Naive thymus-derived CD8-positive, alpha-beta T cell (primary cell): ENCODE measurements around the gene PRR14L. TPM values are rescaled to one million over a fixed set of nuclear protein-coding genes. Genes with fewer than 3 reads are reported as not detected.

ENCODE experiments used
- ATAC-seq, 2 donors: fragments of 150-1000 bp; cut with Tn5 transposase in 1 of 2; sonication (Bioruptor Pico), chemical (Tn5 transposase) in 1 of 2; 1 replicate in 1 of 2; 2 replicates in 1 of 2; pipeline ENCODE4 v1.10.0; 2021; ENCODE audit warnings: mild to moderate bottlenecking in 2 of 2, moderate library complexity in 2 of 2
- POLR2A ChIA-PET: fragments of 350-600 bp; sonication (Branson Sonifier 250); formaldehyde crosslinking; loops from one replicate; lab custom pipeline; 2021; ENCODE audit warnings: antibody characterized with exemption; lab: Charles Lee
- DNase-seq, 10 donors: peaks; one replicate each; pipeline versions ENCODE4 v3.0.0 to v3.0.0-alpha.2; 2020 to 2022
- H3K27ac Mint-ChIP-seq, 10 donors: one replicate each; pipeline ENCODE4 v1.8.0; 2020 to 2022; ENCODE audit warnings: mild to moderate bottlenecking in 10 of 10, mixed read lengths in 10 of 10, moderate library complexity in 4 of 10, inconsistent platforms in 1 of 10
- H3K27me3 Mint-ChIP-seq, 5 donors: one replicate each; pipeline ENCODE4 v1.8.0; 2021 to 2022; ENCODE audit warnings: mixed read lengths in 5 of 5
- H3K36me3 Mint-ChIP-seq, 3 donors: one replicate each; pipeline ENCODE4 v1.8.0; 2020 to 2022; ENCODE audit warnings: mixed read lengths in 3 of 3, mild to moderate bottlenecking in 2 of 3, inconsistent platforms in 1 of 3
- H3K4me1 Mint-ChIP-seq, 4 donors: one replicate each; pipeline ENCODE4 v1.8.0; 2021 to 2022; ENCODE audit warnings: mixed read lengths in 4 of 4
- H3K4me3 Mint-ChIP-seq, 10 donors: one replicate each; pipeline ENCODE4 v1.8.0; 2020 to 2022; ENCODE audit warnings: mild to moderate bottlenecking in 10 of 10, mixed read lengths in 10 of 10, moderate library complexity in 6 of 10, inconsistent platforms in 1 of 10
- H3K9me3 Mint-ChIP-seq, 9 donors: one replicate each; pipeline ENCODE4 v1.8.0; 2020 to 2022; ENCODE audit warnings: mixed read lengths in 9 of 9, mild to moderate bottlenecking in 3 of 9, inconsistent platforms in 1 of 9, moderate library complexity in 1 of 9
- polyA plus RNA-seq, 3 donors: library from polyadenylated mRNA; unstranded; fragments of 300-500 nt; fragmentation: Illumina TruSeq; gene quantifications; one replicate each; pipeline ENCODE4 v1.2.3, GENCODE V29; 2021
- total RNA-seq, 8 experiments: library from RNA in 2 of 8; stranded (reverse) in 2 of 8; gene quantifications; one replicate each; pipeline ENCODE4 v1.2.3 and lab custom pipeline; 2021 to 2026

Gene PRR14L
- total and polyA plus RNA-seq, 5 experiments from 2014 or later = 12.7 to 65.9 (median 26.7) TPM

- no peak for ATAC-seq
- POLR2A ChIA-PET = no interaction called here
- Mint-ChIP-seq H3K36me3 (peaks cover 0 to 63% (median 0%) of the 10 kb centered on the region in 3 donors), H3K4me1 (peaks cover 0 to 27% (median 5%) of the 10 kb centered on the region in 4 donors), H3K4me3 (no peak overlapping the region), H3K27me3 (no peaks in the 10 kb centered on the region), H3K9me3 (no peaks in the 10 kb centered on the region), H3K27ac (no peak overlapping the region)
- DNase-seq = no peak
These were observed 102.2 kb downstream of the PRR14L start for GRCh38 chr22:31647523-31648320.

- H3K4me3 Mint-ChIP-seq = no peak overlapping the region
- peaks cover 0 to 65% (median 0%) of the 10 kb centered on the region in 3 donors for H3K36me3 Mint-ChIP-seq
- no peaks in the 10 kb centered on the region for H3K27me3 Mint-ChIP-seq
- no peaks in the 10 kb centered on the region for H3K9me3 Mint-ChIP-seq
- DNase-seq (no peak), ATAC-seq (no peak)
- H3K27ac Mint-ChIP-seq = peak overlapping the region in 1 of 10 donors; percentile 70
- peaks cover 0 to 27% (median 6%) of the 10 kb centered on the region in 4 donors for H3K4me1 Mint-ChIP-seq
- POLR2A ChIA-PET = interaction anchor here (0.5 kb wide), 1 partner anchor 22 kb away, joined by 3 read pairs; no protein-coding TSS in a partner anchor
These were observed 102.9 kb downstream of the PRR14L start for GRCh38 chr22:31647066-31647465.

GRCh38 chr22:31646186-31647019, 103.5 kb downstream of the PRR14L start:
- peak overlapping the region in 2 of 10 donors; percentile 40 to 70 for H3K27ac Mint-ChIP-seq
- no peaks in the 10 kb centered on the region for H3K9me3 Mint-ChIP-seq
- DNase-seq (peak in 1 of 10 donors; percentile 21), ATAC-seq (no peak)
- peaks cover 0 to 25% (median 8%) of the 10 kb centered on the region in 4 donors for H3K4me1 Mint-ChIP-seq
- POLR2A ChIA-PET = interaction anchor here (0.5 kb wide), 1 partner anchor 22 kb away, joined by 3 read pairs; no protein-coding TSS in a partner anchor
- H3K36me3 Mint-ChIP-seq = peaks cover 0 to 65% (median 0%) of the 10 kb centered on the region in 3 donors
- no peak overlapping the region for H3K4me3 Mint-ChIP-seq
- H3K27me3 Mint-ChIP-seq = no peaks in the 10 kb centered on the region

GRCh38 chr22:31639436-31640039, 110.4 kb downstream of the PRR14L start:
- POLR2A ChIA-PET = interaction anchor here (0.7 kb wide), 1 partner anchor 27 kb away, joined by 5 read pairs; no protein-coding TSS in a partner anchor
- peaks cover 12 to 51% (median 39%) of the 10 kb centered on the region in 4 donors for H3K4me1 Mint-ChIP-seq
- peak overlapping the region; percentile 57 to 93 (median 82) for H3K27ac Mint-ChIP-seq
- no peaks in the 10 kb centered on the region for H3K27me3 Mint-ChIP-seq
- H3K4me3 Mint-ChIP-seq = peak overlapping the region in 8 of 10 donors; percentile 21 to 75 (median 43)
- peaks cover 0 to 16% (median 0%) of the 10 kb centered on the region in 3 donors for H3K36me3 Mint-ChIP-seq
- no peaks in the 10 kb centered on the region for H3K9me3 Mint-ChIP-seq
- ATAC-seq (peak; percentile 52 to 59), DNase-seq (peak in 1 of 10 donors; percentile 13)

GRCh38 chr22:31637891-31638618, 111.9 kb downstream of the PRR14L start:
- no peaks in the 10 kb centered on the region for H3K27me3 Mint-ChIP-seq
- peaks cover 15 to 57% (median 45%) of the 10 kb centered on the region in 4 donors for H3K4me1 Mint-ChIP-seq
- peak overlapping the region; percentile 60 to 92 (median 76) for H3K27ac Mint-ChIP-seq
- ATAC-seq = no peak
- peak overlapping the region in 8 of 10 donors; percentile 24 to 81 (median 52) for H3K4me3 Mint-ChIP-seq
- DNase-seq = peak in 1 of 10 donors; percentile 47
- POLR2A ChIA-PET = no interaction called here
- no peaks in the 10 kb centered on the region for H3K9me3 Mint-ChIP-seq
- peaks cover 0 to 12% (median 0%) of the 10 kb centered on the region in 3 donors for H3K36me3 Mint-ChIP-seq

GRCh38 chr22:31637447-31637890, 112.5 kb downstream of the PRR14L start:
- DNase-seq = peak in 1 of 10 donors; percentile 38
- H3K27me3 Mint-ChIP-seq = no peaks in the 10 kb centered on the region
- H3K27ac Mint-ChIP-seq = peak overlapping the region in 8 of 10 donors; percentile 71 to 92 (median 88)
- ATAC-seq = no peak
- POLR2A ChIA-PET = no interaction called here
- peaks cover 15 to 60% (median 46%) of the 10 kb centered on the region in 4 donors for H3K4me1 Mint-ChIP-seq
- no peaks in the 10 kb centered on the region for H3K9me3 Mint-ChIP-seq
- peak overlapping the region in 1 of 10 donors; percentile 81 for H3K4me3 Mint-ChIP-seq
- peaks cover 0 to 8% (median 0%) of the 10 kb centered on the region in 3 donors for H3K36me3 Mint-ChIP-seq

- DNase-seq = peak in 1 of 10 donors; percentile 52
- H3K9me3 Mint-ChIP-seq = no peaks in the 10 kb centered on the region
- no peaks in the 10 kb centered on the region for H3K27me3 Mint-ChIP-seq
- H3K4me1 Mint-ChIP-seq = peaks cover 14 to 67% (median 42%) of the 10 kb centered on the region in 4 donors
- POLR2A ChIA-PET = no interaction called here
- H3K27ac Mint-ChIP-seq = peak overlapping the region in 9 of 10 donors; percentile 12 to 86 (median 65)
- no peak for ATAC-seq
- no peaks in the 10 kb centered on the region for H3K36me3 Mint-ChIP-seq
- H3K4me3 Mint-ChIP-seq = no peak overlapping the region
These were observed 114.2 kb downstream of the PRR14L start for GRCh38 chr22:31635638-31636306.

- peaks cover 25 to 68% (median 50%) of the 10 kb centered on the region in 4 donors for H3K4me1 Mint-ChIP-seq
- DNase-seq = no peak
- POLR2A ChIA-PET = interaction anchor here (1.1 to 2.5 kb wide), 12 partner anchors 10 to 341 kb away, joined by 3 to 24 read pairs (median 7); partner anchors contain the start of genes DRG1, PATZ1, PISD and SFI1
These were observed 118.5 kb downstream of the PRR14L start for GRCh38 chr22:31631436-31631835.

More at GRCh38 chr22:31631436-31631835, 118.5 kb downstream of the PRR14L start:
- Mint-ChIP-seq H3K4me3 (peak overlapping the region; percentile 62 to 90 (median 76)), H3K27ac (peak overlapping the region; percentile 81 to 94 (median 92)), H3K9me3 (no peaks in the 10 kb centered on the region), H3K27me3 (no peaks in the 10 kb centered on the region), H3K36me3 (no peaks in the 10 kb centered on the region)
- no peak for ATAC-seq
